NOMO-1 treated with dmso at 0.1 percent for 144 hours (cell line): ENCODE results near the gene HMCN2.

ENCODE experiments used
- DNase-seq: peaks from one replicate; lab custom pipeline; 2025; ENCODE audit not compliant: unreplicated experiment; lab: John Stamatoyannopoulos, UW

Gene HMCN2

DNA sequence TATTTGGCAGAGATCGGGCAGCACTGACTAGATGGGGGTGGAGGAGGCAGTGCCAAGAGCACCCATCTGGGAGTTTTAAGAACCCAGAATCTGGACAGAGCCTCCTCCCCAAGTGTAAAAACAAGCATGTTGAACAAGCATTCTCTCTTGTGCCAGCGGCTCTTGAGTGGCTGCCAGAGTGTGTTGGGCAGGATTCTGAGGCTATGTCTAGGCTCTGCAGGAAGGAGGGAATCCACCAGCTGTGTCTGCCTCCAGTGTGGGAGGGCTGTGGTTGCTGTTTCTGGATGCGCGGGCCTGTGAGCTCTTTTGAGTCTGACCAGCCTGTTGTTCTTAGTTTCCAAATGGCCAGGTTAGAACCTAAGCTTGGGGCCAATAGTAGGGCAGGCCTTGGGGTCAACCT lies 39.8 kb downstream of the HMCN2 start:
- no peak for DNase-seq

DNA sequence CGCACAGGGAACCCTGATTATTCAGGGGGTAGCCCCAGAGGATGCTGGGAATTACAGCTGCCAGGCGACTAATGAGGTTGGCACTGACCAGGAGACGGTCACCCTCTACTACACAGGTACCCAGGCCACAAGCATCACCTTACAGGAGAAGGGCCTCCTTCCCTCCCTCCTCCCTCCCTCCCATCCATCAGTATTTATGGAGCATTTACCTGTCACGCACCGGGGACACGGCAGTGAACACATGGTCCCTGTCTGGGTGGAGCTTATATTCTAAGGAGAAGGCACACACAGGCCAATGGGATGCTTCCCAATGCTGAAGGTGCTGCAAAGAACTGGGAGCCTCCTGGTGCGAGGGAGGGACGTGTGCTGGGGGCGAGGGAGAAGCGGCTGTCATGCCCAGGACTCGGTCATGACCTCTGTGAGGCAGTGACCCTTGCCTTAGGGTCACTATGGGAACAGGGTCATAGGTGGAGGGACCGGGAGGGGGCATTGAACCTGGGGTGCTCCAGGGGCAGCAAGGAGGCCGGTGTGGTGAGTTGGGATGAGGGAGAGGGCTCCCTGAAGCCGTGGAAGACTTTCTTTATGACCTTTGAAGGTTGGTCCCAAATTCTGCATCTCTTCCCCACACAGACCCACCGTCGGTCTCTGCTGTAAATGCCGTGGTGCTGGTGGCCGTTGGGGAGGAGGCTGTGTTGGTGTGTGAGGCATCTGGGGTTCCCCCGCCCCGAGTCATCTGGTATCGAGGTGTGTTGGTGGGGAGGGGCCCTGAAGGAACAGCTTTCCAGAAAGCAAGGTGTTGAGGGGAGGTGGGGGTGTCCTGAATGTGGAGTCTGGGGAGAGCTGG lies 41.5 kb downstream of the HMCN2 start:
- DNase-seq = no peak

DNA sequence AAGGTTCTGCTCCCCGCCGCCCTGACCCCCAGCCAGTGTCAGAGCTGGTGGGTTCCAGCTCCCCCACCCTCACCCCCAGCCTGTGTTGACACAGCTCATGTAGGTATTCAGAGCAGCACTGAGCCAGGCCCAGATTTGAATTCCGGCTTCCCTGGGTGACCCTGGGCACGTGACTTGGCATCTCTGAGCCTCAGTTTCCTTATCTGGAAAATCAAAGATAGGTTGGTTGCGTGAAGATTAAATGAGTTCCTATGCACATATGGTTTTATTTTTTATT lies 42.0 kb downstream of the HMCN2 start:
- DNase-seq = no peak

DNA sequence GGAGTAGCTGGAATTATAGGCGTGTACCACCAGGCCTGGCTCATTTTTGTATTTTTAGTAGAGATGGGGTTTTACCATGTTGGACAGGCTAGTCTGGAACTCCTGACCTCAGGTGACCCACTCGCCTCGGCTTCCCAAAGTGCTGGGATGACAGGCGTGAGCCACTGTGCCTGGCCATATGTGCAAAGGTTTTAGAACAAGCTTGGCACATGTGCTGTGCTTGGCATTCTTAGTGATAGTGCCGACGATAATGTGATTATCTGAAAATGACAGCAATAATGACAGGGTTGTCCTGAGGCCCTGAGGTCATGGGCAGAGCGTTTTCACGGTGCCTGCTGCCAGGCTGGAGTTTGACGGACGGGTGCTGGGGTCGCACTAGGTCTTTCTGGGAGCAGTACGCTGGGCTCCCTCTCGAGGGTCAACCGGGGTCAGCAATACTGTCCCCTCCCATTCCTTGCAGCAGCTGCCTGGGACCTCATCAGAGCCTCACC lies 42.6 kb downstream of the HMCN2 start:
- DNase-seq = no peak

DNA sequence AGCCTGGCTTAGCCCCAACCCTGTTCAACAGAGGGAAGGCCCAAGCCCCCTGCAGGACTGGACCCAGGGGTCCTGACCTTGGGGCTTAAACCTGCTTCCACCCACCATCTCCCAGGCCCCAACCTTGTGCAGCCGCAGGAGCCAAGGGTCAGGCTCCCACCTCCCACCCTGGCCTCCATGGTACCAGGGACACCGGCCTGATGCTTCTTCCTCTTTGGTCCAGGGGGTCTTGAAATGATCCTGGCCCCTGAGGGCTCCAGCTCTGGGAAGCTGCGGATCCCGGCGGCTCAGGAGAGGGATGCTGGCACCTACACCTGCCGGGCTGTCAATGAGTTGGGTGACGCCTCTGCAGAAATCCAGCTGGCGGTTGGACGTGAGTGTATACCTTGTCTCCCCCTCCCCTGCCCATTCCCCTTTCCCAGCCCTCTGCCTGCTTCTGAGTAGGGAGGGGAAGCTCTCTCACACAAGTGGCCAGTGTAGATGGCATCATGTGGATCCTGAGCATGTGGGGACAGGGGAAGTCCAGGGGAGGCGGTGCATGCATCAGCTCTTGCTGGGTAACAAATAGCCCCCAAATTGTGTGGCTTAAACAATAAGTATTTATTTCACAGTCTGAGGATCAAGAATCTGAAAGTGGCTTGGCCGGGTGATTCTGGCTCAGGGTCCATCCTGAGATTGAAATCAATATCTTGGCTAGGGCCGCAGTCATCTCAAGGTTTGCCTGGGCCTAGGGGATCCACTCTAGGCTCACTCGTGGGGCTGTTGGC lies 44.3 kb downstream of the HMCN2 start:
- DNase-seq = no peak

DNA sequence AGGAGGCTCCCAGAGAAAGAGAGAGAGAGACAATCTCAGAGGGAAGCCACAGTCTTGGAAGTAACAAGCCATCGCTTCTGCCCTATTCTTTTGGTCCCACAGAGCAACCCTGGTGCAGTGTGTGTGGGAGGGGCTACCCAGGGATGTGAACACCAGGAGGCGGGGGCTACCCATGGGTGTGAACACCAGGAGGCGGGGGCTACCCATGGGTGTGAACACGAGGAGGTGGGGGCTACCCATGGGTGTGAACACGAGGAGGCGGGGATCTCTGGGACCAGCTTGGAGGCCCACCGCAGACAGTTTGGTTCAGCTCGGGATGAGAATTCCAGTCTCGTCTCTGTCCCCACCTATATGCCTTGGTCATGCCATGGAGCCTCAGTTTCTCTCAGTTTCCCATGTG lies 44.9 kb downstream of the HMCN2 start:
- DNase-seq = no peak

DNA sequence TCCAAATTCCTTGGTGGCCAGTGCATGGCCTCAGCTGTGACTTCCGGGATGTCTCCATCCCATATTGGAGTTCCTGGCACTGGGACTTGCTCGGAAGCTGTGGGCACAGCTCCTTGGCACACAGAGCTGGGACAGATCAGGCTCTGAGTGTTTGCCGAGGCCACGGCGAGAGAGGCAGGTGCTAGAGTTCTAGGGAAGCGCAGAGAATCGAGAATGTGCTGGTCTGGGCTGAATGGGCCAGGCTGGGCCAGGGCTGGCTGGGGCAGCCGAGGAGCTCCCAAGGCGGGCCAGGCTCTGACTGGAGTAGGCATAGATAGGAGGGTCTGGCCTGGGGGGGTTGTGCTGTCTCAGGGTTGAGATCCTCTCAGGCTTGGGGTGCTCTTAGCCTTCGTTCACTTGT lies 45.4 kb downstream of the HMCN2 start:
- no peak for DNase-seq

DNA sequence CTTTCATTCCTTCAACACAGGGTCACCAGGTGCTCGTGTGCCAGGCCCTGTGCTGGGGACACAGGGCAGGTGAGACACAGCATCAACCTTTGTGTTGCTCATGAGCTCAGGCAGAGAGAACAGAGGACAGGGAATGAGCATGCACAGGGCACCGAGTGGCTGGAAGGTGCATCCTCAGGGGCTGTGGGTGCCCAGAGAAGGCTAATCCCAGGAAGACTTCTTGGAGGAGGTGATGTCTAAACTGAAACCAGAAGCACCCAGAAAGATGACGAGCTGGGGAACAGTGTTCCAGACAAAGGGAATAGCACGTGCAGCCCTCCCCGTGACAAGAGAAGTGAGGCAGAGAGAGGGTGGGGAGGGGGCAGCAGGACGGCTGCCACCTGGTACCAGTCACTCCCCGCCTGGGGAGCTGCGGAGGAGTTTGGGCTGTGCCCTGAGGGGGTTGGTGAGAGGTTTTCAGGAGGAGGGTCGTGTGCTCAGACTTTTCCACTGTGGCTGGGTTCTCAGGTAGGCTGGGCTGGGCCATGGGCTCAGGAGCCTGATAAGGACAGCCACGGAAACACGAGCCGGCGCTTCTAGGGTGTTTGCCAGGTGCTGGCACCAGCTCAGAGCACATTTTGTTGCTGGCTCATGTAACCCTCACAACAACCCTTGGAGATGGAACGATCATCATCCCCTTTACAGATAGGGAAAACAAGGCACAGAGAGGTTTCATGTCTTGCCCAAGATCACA lies 46.0 kb downstream of the HMCN2 start:
- no peak for DNase-seq

DNA sequence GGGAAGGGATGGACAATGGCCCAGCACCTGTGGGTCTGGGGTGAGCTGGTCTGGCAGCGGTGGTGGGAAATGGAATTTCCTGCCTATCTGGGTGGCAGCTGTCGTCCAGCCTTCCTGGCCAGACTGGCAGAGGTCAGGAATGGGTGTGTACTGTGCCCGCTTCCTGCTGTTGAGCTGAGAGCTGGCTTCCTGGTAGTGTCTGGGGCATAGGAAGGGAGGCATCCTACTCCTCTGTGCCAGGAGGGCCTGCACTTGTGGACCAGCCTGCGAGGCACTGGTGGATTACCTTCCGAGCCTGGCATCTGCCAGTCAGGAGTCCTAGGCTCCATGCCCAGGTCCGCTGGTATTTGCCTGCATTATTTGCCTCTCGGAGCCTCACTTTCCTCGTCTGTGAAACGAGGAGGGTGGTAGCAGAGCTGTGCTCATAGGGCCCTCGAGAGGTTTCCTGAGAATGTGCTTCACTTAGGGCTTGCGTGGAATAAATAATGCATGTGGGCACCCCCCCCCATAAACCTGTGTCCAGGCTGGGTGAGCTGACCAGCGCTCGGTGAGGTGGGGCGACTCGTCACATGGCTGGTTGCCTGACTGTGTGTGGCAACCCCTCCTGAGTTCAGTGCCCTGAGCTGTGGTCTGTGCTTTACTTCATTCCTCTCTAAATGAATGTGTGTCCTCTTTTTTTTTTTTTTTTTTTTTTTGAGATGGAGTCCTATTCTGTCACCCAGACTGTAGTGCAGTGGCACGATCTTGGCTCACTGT lies 47.7 kb downstream of the HMCN2 start:
- DNase-seq = no peak

DNA sequence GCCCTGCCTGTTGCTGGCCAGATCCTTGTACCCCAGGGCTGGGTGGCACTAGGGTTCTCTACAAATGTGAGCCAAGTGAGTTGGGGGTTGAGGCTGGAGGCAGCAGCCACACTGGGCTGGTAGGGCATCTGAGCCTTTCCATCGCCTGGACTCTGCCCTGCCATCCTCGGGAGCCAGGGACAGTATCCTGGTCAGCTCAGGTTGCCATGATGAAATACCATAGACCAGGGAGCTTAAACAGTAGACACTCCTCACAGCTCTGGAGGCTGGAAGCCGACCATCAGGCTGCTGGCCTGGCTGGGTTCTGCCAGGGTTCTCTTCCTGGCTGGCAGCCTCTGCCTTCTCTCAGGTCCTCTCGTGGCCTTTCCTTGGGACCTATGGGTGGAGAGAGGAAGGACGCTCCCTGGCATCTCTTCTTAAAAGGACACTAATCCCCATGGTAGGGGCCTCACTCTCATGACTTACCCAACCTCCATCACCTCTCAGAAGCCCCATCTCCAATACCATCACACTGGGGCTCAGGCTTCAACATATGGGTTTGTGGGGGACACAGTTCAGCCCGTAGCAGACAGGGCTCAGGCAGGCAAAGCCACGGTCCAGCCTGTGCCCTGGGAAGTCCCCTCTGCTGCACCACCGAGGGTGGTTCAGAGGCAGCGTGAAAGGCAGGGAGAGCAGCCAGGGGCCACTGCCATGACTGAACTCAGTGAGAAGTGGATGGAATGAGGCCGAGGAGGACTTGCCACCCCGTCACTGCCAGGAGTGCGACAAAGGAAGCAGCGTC lies 50.1 kb downstream of the HMCN2 start:
- DNase-seq = no peak

DNA sequence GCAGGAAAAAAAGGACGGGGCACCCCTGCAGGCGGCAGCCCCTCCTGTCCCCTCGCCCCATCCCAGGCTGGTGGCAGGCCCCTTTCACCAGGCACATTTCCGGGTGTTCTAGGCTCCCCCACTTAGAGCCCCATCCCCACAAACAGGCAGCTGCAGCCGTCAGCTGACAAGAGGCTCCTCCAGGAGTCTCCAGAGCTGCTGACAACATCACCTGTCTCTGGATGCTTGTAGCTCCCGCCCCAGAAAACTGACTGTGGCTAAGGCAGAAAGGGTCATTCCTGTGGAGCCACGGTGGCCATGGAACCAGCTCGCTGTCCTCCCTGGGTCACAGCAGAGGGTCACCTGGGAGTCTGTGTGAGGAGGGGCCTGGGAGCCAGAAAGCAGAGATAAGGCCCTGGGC lies 50.9 kb downstream of the HMCN2 start:
- DNase-seq = no peak

DNA sequence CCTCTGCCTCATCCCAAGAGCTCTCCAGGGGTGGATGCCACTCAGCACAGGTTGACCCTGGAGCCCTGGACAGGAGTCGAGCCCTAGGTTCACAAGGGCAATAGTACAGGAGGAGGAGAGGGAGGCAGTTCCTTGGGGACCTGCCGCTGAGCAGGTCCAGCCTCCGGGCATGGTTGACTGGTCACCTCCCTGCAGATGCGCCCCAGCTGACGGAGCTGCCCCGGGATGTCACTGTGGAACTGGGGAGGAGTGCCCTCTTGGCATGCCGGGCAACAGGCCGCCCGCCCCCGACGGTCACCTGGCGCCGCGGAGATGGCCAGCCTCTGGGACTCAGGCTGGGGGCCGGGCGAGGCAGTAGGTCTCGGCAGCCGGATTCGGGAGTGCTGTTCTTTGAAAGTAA lies 53.7 kb downstream of the HMCN2 start:
- no peak for DNase-seq

DNA sequence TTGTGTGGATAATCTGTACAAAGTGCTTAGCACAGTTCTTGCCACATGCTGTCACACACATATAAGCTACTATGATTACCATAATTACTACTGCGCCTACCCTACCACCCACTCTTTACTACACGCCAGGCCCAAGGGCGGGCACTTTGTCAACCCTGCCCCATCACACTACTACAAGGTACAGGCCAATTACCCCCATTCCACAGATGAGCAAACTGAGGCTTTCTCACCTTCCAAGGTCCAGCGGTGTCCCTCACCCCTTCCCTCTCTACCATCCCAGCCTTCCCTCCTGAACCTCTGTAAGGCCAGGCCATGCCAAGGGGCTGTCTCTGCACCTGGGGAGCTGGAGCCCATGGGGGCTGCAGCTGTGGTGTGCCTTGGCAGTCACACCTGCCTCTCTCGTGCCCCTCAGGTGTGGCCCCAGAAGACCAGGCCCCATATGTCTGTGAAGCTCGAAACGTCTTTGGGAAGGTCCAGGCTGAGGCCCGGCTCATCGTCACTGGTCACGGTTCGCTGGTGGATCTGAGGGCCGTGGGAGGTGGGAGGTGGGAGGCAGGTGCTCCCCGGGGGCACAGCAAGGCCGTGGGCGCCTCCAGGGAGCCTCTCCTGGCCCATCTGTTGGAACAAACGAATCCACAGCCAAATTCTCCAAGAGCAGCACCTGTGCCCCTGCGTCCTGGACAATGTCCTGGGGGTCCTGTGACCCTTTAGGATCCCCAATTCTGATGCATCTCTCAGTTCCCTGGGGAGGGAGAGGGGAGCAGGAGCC lies 54.6 kb downstream of the HMCN2 start:
- no peak for DNase-seq

DNA sequence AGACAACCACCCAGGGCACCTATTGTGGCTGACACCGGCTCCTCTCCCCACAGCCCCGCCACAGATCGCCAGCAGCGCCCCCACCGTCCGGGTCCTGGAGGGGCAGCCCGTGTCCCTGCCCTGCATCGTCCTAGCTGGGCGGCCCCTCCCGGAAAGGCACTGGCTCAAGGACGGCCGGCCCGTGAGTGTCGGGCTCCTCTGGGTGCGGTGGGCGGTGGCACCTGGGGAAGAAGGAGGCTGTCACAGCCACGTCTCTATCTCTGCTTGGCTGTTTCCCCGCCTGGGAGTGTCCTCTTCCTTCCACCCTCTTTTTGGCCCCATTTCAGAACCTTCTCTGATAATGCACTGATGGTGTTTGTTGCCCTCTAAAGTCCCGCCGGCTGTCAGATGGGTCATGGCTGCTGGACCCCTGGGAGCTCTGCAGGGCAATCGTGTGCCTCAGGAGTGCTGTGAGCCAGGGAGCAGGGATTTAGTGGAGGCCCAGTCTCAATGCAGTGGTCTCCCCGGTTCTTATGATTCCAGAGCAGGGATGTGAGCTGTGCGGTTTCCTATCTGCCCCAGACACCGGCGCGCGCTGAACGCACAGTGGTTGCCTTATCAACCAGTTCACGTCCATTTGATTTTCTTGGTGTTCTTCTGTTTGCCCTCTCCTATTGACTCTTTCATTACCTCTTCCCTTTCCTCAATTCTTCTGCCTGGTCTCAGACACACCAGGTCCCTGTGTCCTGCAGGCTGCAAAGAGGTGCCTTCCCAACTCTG lies 55.3 kb downstream of the HMCN2 start:
- DNase-seq = no peak

DNA sequence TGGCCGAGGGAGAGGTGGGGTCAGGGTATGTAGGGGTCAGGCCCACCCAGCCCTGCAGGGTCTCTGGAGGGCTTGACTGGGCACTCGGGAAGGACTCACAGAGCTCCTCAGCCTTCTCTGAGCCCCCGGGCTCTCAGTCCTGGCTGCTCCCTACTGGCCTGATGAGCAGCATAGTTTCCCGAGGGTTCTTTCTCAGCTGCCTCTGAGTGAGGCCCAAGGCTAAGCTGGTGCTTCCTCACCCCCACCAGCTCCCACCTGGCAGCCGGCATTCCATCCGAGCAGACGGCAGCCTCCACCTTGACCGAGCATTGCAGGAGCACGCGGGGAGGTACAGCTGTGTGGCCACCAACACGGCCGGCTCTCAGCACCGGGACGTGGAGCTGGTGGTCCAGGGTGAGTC lies 56.0 kb downstream of the HMCN2 start:
- DNase-seq = no peak

DNA sequence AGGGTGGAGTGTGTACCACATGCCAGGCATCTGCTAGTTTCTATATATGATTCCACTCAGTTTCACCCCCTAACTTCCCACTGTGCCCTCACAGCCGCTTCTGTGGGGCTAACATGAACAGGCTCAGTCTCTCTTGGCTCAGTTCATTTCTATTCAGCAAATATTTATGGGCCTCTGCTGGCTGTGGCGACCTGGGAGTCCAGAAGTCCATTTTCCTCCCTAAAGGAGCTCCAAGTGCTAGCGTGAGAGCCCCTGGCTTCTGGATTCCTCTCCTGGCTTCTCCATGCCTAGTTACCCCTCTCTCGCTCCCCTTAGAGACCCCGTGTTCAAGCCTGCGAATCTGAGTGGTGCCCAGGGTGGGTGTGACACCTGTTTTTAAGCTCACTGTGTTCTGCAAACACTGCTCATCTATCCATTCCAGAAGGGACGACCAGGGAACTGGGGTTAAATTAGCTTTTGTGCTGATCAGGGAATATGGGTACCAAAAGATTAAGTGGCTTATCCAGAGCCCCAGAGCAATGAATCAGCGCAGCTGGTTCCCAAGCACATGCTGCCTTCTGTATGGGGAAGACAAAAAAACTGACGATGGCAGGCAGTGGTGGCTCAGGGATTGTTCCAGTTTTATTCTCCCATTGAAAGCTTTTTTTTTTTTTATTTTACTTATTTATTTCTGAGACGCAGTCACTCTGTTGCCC lies 57.6 kb downstream of the HMCN2 start:
- no peak for DNase-seq

DNA sequence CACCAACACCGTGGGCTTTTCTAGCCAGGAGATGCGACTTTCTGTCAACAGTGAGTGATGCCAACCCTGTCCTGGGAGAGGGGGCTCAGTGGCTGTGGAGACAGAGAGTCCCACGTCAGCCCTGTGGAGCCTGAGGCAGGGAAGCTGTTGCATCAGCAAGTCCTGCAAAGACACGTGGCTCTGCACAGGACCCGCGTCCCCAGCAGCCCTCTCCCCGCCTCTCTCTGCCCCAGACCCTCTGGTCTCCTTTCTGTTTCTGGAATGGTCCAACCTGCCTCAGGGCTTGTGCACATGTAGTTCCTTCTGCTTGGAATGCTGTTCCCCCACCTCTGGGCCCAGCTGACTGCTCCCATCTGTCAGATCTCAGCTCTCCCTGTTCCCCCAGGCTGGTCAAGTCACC lies 60.4 kb downstream of the HMCN2 start:
- no peak for DNase-seq

DNA sequence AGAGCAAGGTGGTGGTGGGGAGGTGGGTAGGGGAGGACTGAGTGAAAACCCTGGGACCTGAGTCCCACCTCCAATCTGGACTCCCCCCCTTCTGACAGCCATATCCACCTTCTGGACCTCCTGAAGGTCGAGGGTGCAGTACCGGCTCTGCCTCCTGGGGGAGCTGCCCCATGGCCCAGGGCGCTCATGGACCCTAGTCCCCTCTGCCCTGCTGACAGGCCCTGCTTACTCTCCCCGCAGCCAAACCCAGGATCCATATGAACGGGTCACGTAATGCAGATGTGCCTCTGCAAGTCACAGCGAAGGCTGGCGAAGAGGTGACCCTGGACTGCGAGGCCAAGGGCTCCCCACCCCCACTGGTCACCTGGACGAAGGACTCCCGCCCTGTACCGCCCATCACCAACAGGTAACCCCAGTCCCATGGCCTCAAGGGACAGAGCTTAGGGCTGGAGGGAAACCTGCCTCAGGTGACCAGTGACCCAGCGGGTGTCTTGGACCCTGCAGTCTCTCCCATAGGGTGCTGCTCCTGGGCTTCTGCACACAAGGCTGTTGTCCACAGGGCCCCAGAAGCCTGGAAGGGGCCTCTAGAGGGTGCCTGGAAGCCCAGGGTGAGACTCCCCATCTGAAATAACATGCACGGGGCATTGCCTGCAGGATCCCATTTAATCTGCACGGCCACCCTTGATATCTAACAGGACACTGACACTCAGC lies 61.7 kb downstream of the HMCN2 start:
- DNase-seq = no peak
